ENCODE results near the gene MAPKBP1.

GRCh38 chr15:41814534-41814933 lies 40.2 kb downstream of the MAPKBP1 start:
- no peak for TF ChIP-seq POLR2AphosphoS5 (IDR thresholded peaks at IDR 0.05)
- TF ChIP-seq SMC3 (conservative IDR thresholded peaks at IDR 0.05; ENCODE audit: poor library complexity) = no peak

Measured in neural cell (in vitro differentiated cells).